ENCODE measurements around the gene NCKIPSD.

DNA sequence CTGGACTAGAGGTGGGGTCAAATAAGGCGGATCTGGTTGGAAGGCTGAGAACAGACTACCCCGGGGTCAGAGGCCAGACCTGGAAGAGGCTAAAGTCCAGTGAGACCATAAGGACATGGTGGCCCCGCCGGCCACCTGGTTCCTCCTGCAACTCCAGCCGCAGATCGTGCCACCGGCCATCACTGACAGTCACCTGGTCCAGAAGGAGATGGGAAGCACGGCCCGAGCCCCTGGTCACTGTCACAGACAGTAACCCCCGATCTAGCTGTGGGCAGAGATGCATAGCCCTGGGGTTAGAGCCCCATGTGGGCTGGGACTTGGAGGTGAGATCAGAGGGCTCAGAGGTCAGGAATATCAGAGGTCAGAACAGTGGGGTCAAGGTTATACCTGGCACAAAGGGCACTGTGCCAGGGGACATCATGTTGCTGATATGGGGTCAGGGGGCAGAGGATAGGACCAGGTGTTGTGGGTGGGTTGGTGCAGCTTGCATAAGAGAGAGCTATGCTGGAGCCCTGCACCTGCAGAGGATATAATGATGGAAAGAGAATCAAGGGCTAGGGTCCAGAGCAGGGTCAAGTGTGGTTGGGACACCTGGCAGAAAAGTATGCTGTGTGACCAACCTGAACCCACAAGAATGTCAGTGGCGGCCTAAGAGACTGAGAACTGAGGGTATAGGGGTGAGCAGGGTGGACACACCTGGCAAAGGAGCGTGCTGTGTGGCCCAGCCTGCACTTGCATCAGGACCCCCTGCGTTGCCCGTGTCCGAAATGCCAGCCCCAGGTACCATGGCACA, 32.6 kb downstream of the NCKIPSD start:
- TF ChIP-seq CTCF (IDR thresholded peaks at IDR 0.05) = no peak
- no peak for TF ChIP-seq EP300 (IDR thresholded peaks at IDR 0.05)
- TF ChIP-seq POLR2A (IDR thresholded peaks at IDR 0.05) = no peak

All from suprapubic skin (tissue), 3 donors.